ENCODE measurements around the gene ZBTB24. TPM values are rescaled to one million over a fixed set of nuclear protein-coding genes. Genes with fewer than 3 reads are reported as not detected.

Gene ZBTB24
- total RNA-seq, 2 donors from 2014 or later: 3.7 to 4.5 TPM

DNA sequence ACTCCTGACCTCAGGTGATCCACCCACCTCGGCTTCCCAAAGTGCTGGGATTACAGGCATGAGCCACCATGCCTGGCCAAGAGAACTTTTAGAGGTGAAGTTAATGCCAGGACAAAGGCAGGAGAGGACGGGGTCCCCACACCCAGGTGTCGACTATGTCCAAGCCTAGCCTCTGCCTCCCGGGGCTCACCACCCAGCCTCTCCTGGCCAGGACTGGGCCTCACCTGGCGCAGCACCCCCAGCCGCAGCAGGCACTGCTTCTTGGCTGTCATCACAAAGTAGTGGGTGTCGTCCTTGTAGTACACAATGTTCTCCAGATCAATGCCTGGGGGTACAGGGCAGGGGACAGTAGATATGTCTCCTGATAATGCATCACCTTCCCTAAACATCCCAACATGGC lies 31.6 kb downstream of the ZBTB24 start:
- Histone ChIP-seq H3K27ac (no peak overlapping the region), H3K4me3 (no peak overlapping the region), H3K36me3 (no peaks in the 10 kb centered on the region), H3K4me1 (peaks cover 0 to 20% of the 10 kb centered on the region in 2 donors), H3K9me3 (no peaks in the 10 kb centered on the region), H3K27me3 (no peaks in the 10 kb centered on the region)
- TF ChIP-seq, protein P1, sequence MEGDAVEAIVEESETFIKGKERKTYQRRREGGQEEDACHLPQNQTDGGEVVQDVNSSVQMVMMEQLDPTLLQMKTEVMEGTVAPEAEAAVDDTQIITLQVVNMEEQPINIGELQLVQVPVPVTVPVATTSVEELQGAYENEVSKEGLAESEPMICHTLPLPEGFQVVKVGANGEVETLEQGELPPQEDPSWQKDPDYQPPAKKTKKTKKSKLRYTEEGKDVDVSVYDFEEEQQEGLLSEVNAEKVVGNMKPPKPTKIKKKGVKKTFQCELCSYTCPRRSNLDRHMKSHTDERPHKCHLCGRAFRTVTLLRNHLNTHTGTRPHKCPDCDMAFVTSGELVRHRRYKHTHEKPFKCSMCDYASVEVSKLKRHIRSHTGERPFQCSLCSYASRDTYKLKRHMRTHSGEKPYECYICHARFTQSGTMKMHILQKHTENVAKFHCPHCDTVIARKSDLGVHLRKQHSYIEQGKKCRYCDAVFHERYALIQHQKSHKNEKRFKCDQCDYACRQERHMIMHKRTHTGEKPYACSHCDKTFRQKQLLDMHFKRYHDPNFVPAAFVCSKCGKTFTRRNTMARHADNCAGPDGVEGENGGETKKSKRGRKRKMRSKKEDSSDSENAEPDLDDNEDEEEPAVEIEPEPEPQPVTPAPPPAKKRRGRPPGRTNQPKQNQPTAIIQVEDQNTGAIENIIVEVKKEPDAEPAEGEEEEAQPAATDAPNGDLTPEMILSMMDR (IDR thresholded peaks at IDR 0.05): no peak
- no peak for DNase-seq (ENCODE audit: low spot score)

DNA sequence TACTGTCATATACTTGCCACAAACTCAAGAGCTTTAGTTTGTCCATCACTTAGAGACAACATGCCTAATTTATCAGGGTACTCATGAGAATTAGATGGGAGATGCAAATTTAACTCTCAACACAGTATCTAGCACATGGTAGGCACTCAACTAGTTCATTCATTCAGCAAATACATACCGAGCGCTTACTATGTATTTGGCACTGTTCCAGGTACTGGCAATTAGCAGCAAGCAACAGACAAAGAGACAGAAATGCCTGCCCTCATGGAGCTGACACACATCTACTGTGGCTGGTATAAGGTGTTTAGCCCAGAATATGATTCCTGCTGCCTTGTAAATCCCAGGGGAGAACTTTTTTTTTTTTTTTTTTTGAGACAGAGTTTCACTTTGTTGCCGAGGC lies 32.2 kb downstream of the ZBTB24 start:
- no peak overlapping the region for H3K4me3 ChIP-seq
- no peaks in the 10 kb centered on the region for H3K36me3 ChIP-seq
- no peaks in the 10 kb centered on the region for H3K27me3 ChIP-seq
- H3K9me3 ChIP-seq: no peaks in the 10 kb centered on the region
- H3K27ac ChIP-seq: no peak overlapping the region
- peaks cover 0 to 15% of the 10 kb centered on the region in 2 donors for H3K4me1 ChIP-seq
- no peak for DNase-seq (ENCODE audit: low spot score)
- TF ChIP-seq, protein P1 (IDR thresholded peaks at IDR 0.05): no peak

DNA sequence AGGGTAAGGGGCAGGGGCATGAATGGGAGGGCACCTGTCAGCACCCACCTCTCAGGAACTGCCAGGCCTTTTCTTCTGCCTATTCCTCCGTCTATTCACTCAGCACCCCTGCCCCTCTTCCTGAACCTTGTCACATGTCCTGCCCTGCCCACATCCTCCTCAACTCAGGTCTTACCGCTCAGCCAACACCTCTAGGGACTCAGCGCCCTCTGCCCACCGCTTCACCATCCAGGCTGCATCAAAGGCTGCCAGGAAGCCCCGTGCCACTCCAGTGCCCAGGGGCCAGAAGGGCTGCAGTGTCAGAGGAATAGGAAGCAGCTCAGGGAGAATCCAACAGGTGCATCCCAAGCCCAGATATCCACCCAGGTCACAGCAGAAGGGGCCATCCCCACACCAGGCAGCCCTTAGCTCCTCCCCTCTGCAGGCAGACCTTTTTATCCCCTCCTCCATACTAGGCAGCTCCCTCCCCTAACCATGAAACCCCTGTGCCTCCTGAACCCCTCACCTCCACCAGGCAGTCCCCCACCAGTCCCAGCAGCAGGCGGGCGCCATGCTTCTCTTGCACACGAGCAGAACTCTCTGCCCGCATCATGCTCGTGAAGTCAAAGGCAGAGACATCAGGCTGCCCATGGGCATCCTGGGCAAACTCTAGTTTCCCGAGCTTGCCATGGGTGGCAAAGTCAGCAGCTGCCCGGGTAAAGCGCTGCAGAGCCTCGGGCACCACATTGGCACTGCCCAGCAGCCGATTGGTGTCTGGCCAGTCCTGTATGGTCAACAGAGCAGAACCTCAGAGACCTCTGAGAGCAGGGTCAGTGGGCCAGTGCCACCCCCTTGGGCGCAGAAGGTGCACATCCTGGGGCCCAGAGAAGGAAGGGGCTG lies 33.0 kb downstream of the ZBTB24 start:
- no peaks in the 10 kb centered on the region for H3K36me3 ChIP-seq

DNA sequence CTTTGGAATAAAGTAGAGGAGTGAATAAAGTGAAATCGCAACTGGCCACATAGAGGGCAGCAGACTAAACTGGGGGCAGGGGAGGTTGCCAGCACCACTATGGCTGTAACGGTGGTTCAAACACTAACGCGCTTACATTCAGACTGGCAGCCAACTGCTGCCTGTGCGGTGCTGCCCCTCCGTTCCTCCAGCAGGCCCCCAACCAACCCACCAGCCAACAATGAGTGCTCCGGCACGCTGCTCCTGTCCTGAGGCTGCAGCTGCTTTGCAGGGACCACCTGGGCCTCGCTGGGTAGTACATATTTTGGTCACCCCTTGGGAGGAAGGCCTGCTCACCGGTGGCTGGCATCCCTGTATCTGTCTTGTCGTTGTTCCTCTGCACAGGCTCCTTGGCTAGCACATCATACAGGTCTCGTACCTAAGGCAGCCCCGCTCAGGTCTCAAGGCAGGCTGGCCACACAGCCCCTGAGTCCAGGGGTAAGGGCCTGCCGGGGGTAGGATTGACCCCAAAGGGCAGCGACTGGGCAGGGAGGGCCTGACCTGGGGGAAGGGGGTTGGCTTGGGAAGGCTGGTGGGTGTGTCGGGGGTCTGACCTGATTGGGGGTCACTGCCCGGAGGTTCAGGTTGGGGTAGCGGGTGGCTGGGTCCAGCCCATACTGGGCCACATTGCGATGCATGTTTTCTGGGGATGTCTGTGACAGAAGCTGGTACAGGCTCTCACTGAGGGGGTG lies 33.8 kb downstream of the ZBTB24 start:
- DNase-seq (ENCODE audit: low spot score): peak; percentile 28
- no peaks in the 10 kb centered on the region for H3K27me3 ChIP-seq
- H3K27ac ChIP-seq: no peak overlapping the region
- H3K4me3 ChIP-seq: no peak overlapping the region
- H3K9me3 ChIP-seq: no peaks in the 10 kb centered on the region
- H3K36me3 ChIP-seq: no peaks in the 10 kb centered on the region
- TF ChIP-seq, protein P1 (IDR thresholded peaks at IDR 0.05): no peak
- H3K4me1 ChIP-seq: peaks cover 0 to 7% of the 10 kb centered on the region in 2 donors

More for the DNA sequence above, 33.0 kb downstream of the ZBTB24 start:
- TF ChIP-seq, protein P1 (IDR thresholded peaks at IDR 0.05): no peak
- Histone ChIP-seq H3K27me3 (no peaks in the 10 kb centered on the region), H3K4me3 (no peak overlapping the region), H3K4me1 (peaks cover 0 to 15% of the 10 kb centered on the region in 2 donors), H3K27ac (no peak overlapping the region), H3K9me3 (no peaks in the 10 kb centered on the region)
- peak; percentile 53 for DNase-seq (ENCODE audit: low spot score)

- Histone ChIP-seq H3K27me3 (no peaks in the 10 kb centered on the region), H3K36me3 (no peaks in the 10 kb centered on the region), H3K27ac (no peak overlapping the region), H3K9me3 (no peaks in the 10 kb centered on the region), H3K4me3 (no peak overlapping the region), H3K4me1 (peaks cover 0 to under 1% of the 10 kb centered on the region in 2 donors)
- TF ChIP-seq, protein P1 (IDR thresholded peaks at IDR 0.05): no peak
- DNase-seq (ENCODE audit: low spot score): peak; percentile 55
Measured at GRCh38 chr6:109448615-109449014, 34.4 kb downstream of the ZBTB24 start.
